NCI-H345 treated with DMSO at 0.1 percent for 48 hours (cell line): ENCODE measurements around the gene PLEKHA1.

Experiments used
- DNase-seq: peaks from one replicate; lab custom pipeline; 2025; ENCODE audit not compliant: unreplicated experiment; lab: John Stamatoyannopoulos, UW

The PLEKHA1 gene

DNA sequence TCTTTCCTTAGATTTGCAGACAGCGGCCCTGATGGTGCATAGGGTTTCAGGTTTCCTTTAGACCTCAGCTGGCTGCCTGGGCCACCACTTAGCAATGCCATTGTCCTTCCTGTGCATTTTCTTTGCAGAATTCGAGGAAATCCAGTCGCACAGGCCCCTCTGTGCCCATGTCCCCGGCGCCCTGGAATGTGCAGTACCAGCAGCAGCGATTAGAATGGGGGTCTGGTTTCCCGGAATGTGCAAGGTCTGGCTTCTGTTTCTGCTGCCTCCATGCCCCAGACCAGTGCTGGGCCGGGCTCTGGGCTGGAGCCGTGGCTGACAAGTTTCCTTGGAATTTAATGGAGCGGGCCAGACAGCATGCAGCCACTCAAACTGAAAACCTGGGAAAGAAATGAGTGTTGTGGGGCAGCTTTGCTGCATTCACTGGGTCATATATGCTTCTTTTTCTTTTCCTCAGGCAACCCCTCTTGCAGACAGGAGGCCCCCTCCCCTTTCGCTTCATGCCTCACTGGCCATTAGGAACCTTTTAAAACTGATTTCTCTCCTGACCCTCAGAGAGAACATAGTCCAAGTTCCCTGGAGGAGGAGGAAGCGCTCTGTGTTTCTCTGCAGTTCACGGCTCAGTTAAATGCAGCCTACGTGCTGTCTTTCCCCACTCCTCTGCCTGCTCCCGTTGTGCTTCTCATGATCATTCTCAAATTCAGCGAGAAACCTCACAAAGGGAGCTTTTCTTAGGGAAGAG lies 101.3 kb downstream of the PLEKHA1 start:
- no peak for DNase-seq

DNA sequence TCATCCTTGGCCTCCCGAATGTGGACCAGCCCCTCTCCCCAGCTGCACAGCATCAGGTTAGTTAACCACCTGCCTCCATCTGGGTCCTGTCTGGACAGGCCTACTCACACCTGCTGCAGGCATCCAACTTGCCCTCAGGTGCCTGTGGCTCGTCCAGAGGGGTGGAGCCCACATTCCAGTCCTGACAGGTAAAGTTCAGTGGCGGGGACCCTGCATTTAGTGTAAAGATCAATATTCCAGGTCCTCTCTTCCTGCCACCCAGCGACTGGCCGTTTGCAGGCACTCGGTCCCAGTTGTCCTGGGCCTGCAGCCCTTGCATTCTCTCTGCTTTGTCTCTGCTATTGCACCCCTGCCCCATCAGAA lies 101.8 kb downstream of the PLEKHA1 start:
- DNase-seq, result peak; percentile 50

DNA sequence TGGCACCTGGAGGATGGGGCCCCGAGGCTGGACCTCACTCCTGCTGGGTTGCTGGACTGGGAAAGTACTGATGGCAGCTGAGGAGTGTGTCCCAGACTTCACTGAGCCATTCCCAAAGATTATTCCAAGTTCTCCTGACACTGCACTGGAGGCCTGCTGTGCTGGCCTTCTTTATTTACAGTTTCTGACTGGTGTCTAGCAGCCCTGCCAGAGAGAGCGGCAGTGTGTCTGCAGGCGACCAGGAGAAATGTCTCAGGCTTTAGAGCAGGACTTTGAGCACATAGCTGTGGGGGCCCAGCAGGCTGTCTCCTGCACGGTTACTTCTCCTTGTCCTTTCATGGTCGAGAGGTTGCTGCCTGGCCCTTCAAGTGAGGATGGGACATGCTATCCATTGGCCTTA lies 102.9 kb downstream of the PLEKHA1 start:
- no peak for DNase-seq

DNA sequence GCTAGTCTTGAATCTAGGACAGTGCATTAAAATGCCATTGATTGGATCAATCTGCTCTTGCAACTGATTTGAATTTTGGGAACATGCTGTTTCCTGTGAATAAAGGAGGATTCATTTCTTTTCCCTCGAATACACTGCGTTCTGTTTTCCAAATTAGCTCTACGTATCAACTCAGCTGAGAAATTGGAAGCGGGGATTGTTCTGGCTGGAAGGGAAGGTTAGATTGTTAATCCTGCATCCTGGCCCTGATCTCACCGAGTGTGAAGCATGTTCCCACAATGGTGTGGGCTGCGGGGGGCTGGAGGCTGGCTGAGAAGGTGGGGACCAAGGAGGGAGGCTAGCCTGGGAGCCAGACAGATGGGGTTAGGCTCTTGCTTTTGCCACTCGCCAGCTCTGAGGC lies 104.5 kb downstream of the PLEKHA1 start:
- DNase-seq, result no peak

DNA sequence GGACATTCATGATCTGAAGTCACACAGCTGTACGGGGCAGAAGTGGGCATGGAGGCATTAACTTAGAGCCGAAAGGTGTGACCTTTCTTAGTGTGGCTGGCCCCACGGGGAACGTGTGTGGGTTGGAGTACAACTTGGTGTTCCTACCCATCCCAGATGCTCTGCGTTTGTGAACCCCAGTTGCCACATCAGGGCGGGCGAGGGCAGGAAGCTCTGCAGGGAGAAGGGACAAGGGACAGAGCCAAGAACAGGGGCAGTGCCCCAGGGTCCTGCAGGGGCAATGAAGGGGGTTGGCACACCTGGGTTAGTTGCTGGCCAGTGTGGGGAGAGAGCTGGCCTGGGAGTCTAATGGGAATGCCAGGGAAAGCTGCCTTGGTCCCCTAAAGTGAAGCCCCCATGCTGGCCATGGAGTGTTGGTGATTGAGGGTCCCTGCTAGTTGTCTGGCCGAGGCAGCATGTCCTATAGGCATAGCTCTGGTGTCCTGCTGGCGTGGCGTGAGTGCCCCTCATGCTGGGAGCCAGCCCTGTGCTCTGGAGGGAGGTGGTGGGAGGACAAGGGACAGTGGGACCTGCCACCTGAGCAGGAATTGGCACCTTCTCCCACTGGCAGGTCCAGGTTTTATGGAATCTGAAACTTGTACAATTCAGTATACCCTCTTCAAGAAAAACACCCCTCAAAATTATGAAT lies 105.8 kb downstream of the PLEKHA1 start:
- no peak for DNase-seq

DNA sequence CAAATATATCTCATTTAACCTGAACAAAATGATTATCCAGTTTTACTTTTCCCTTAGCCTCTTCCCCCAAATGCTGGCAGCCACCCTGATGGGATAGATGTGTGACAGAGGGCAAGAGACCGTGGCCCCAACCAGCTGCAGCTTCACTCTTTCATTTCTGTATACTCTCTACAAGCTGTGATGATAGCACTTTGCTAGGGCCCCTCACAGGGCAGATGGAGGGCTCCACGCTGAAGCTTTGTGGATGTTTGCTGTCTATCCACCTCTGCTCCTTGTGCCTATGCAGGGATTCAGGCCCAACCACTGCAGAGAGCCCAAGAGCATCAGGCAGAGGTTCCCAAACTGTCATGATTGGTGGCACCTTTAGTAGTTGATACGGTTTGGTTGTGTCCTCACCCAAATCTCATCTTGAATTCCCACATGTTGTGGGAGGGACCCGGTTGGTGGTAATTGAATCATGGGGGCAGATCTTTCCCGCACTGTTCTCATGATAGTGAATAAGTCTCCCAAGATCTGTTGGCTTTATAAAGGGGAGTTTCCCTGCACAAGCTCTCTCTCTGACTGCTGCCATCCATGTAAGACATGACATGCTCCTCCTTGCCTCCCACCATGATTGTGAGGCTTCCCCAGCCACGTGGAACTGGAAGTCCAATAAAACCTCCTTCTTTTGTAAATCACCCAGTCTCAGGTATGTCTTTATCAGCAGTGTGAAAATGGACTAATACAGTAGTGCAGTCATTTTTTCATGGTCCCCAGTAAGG lies 107.0 kb downstream of the PLEKHA1 start:
- no peak for DNase-seq
